ENCODE results near the gene MPP2.

MPP2 gene

DNA sequence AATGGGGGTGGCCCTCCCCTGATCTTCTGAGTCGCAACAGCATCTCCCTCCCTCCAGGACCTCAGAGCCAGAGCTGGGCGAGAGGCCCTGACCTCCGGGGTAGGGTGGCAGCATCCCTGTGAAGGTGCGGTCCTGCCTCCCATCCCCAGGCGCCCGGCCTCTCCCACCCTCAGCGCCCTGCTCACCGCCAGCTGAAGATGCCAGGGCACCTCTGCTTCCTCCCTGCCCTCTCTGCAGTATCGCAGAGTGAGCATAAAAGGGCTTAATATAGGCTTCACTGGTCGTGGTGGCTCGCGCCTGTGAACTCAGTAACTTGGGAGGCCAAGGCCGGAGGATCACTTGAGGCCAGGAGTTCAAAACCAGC lies 10.7 kb upstream of the MPP2 start:
- TF ChIP-seq, protein P1, sequence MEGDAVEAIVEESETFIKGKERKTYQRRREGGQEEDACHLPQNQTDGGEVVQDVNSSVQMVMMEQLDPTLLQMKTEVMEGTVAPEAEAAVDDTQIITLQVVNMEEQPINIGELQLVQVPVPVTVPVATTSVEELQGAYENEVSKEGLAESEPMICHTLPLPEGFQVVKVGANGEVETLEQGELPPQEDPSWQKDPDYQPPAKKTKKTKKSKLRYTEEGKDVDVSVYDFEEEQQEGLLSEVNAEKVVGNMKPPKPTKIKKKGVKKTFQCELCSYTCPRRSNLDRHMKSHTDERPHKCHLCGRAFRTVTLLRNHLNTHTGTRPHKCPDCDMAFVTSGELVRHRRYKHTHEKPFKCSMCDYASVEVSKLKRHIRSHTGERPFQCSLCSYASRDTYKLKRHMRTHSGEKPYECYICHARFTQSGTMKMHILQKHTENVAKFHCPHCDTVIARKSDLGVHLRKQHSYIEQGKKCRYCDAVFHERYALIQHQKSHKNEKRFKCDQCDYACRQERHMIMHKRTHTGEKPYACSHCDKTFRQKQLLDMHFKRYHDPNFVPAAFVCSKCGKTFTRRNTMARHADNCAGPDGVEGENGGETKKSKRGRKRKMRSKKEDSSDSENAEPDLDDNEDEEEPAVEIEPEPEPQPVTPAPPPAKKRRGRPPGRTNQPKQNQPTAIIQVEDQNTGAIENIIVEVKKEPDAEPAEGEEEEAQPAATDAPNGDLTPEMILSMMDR (IDR thresholded peaks at IDR 0.05; ENCODE audit: low read length, missing control alignments): no peak
- no peak overlapping the region for H3K4me3 ChIP-seq (replicated peaks; ENCODE audit: low read depth, low read length)
- DNase-seq (ENCODE audit: low read depth): no peak

DNA sequence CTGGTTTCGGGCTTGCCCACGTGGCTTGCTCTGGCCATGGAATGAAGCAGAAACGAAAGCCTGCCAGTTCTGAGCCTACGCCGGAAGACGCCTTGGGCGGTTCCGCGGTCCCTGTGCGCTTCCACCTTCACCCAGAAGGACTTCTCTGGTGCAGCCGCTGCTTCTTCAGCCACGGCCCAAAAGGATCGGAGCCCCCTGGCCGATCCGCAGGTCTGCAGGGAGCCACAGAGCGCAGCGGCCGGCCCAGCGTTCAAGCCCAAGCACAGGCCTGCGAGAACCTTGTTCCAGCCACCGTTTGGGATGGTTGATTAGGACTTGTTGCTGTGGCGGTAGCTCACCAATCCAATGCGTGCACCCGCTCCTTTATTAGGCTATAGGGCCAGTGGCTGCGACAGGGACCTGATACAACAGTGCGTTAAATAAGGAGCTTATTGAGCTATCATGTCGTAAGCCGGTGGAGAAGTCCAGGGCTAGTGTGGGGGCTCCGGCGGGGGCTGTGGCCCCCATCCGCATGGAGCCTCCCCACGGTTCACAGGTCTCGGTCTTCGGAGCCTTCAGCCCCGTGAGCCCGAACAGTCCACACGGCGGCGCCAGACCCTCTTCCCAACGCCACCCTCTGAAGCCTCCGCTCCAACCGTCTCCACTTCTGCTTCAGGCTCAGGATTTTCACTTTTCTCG lies 10.2 kb upstream of the MPP2 start:
- TF ChIP-seq, protein P1 (IDR thresholded peaks at IDR 0.05; ENCODE audit: low read length, missing control alignments): peak; percentile 60
- DNase-seq (ENCODE audit: low read depth): peak; percentile 42
- no peak overlapping the region for H3K4me3 ChIP-seq (replicated peaks; ENCODE audit: low read depth, low read length)

DNA sequence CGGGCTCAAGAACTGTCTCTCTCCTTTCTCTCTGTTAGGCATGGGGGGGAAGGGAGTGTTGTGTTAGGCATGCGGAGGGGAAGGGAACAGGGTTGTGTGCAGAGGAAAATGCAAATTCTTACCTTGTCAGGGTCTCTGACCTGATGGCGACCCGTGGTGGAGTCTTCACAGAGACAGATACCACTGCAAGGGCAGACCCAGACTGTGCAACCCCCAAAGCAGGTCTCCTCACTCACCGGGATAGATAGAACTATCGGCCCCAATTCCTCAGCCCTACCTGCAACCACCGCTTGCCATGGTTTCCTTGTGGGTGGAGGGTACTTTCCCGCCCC lies 9.6 kb upstream of the MPP2 start:
- DNase-seq (ENCODE audit: low read depth): no peak
- no peak overlapping the region for H3K4me3 ChIP-seq (replicated peaks; ENCODE audit: low read depth, low read length)
- TF ChIP-seq, protein P1 (IDR thresholded peaks at IDR 0.05; ENCODE audit: low read length, missing control alignments): no peak

GRCh38 chr17:43916385-43916784 lies 9.0 kb upstream of the MPP2 start:
- H3K4me3 ChIP-seq (replicated peaks; ENCODE audit: low read depth, low read length): no peak overlapping the region
- DNase-seq (ENCODE audit: low read depth): no peak
- TF ChIP-seq, protein P1 (IDR thresholded peaks at IDR 0.05; ENCODE audit: low read length, missing control alignments): no peak

DNA sequence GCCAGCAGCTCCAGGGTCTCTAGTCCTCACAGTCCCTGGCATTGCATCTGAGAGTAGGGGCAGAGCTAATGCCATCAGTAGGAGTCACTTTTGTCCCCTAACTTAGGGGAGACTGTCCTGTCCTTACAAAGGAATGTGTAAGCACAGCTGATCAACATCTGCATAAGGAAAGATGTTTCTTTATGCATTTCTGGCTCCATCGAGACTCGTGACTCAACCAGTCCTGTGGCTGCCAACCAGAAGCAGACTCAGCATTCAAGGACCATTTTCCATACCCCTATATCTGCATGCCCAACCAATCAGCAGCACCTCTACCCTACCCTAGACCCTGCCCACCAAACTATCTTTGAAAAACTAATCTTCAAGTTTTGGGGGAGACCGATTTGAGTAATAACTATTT lies 8.2 kb upstream of the MPP2 start:
- no peak for DNase-seq (ENCODE audit: low read depth)
- TF ChIP-seq, protein P1 (IDR thresholded peaks at IDR 0.05; ENCODE audit: low read length, missing control alignments): no peak
- H3K4me3 ChIP-seq (replicated peaks; ENCODE audit: low read depth, low read length): no peak overlapping the region

GRCh38 chr17:43914451-43914850 lies 7.1 kb upstream of the MPP2 start:
- no peak for DNase-seq (ENCODE audit: low read depth)
- no peak overlapping the region for H3K4me3 ChIP-seq (replicated peaks; ENCODE audit: low read depth, low read length)
- TF ChIP-seq, protein P1 (IDR thresholded peaks at IDR 0.05; ENCODE audit: low read length, missing control alignments): no peak

DNA sequence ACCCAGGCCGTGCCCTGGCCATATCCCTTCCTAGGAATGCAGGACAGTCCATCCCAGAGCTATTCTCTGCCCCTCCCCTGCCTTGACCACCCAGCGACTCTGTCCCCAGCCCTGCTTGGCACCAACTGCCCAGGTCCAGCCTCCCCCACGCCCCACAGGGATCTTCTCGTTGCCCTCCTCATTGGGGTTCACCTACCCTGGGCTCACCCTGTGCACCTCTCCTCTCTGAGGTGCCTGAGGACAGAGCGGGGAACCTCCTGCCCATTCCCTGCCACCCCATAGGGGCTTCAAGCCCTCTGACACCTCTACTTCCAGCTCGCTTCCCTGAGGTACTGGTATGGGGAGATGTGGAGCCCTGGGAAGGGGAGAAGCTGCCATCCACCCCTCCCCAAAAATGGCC lies 6.2 kb upstream of the MPP2 start:
- H3K4me3 ChIP-seq (replicated peaks; ENCODE audit: low read depth, low read length): no peak overlapping the region
- TF ChIP-seq, protein P1 (IDR thresholded peaks at IDR 0.05; ENCODE audit: low read length, missing control alignments): no peak
- no peak for DNase-seq (ENCODE audit: low read depth)

Data from fibroblast of pulmonary artery (primary cell).